Gastroesophageal sphincter (tissue), 4 donors: ENCODE results near the gene C17orf114.

Experiments used
- ATAC-seq: fragments of 150-250 bp; one replicate; pipeline ENCODE4 v1.9.1; 2016; ENCODE audit warnings: mild to moderate bottlenecking, moderate library complexity
- H3K27ac ChIP-seq, 4 donors: fragments of 200-600 bp; sonication (generic) in 3 of 4; 1 replicate in 3 of 4; 2 replicates in 1 of 4; pipeline ENCODE4 v1.5.1; 2016 to 2019
- H3K27me3 ChIP-seq: fragments of 200-600 bp; sonication (generic); one replicate; pipeline ENCODE4 v1.5.1; 2019
- H3K36me3 ChIP-seq, 2 donors: fragments of 200-600 bp; sonication (generic); one replicate each; pipeline ENCODE4 v1.5.1; 2019; ENCODE audit warnings: control low read depth in 1 of 2
- H3K4me1 ChIP-seq, 3 donors: fragments of 200-600 bp; sonication (generic); 1 replicate in 2 of 3; 2 replicates in 1 of 3; pipeline ENCODE4 v1.5.1; 2016 to 2019; ENCODE audit warnings: control low read depth in 2 of 3
- H3K4me3 ChIP-seq, 2 donors: fragments of 200-600 bp; sonication (generic); one replicate each; pipeline ENCODE4 v1.5.1; 2019; ENCODE audit warnings: mild to moderate bottlenecking in 1 of 2, moderate library complexity in 1 of 2
- H3K9me3 ChIP-seq, 3 donors: fragments of 200-600 bp; sonication (generic); one replicate each; pipeline ENCODE4 v1.5.1; 2017 to 2019; ENCODE audit warnings: control low read depth in 2 of 3
- CTCF ChIP-seq, 4 experiments: fragments of 200-600 bp in 2 of 4; fragments of 450-650 bp in 2 of 4; sonication (generic) in 1 of 4; IDR thresholded peaks; one replicate each; pipeline ENCODE4 v1.5.1; 2017 to 2019; ENCODE audit warnings: antibody characterized with exemption in 4 of 4, mild to moderate bottlenecking in 2 of 4, moderate library complexity in 2 of 4
- EP300 ChIP-seq: sonication (generic); formaldehyde crosslinking; IDR thresholded peaks from one replicate; pipeline ENCODE4 v1.6.1; 2017; ENCODE audit warnings: antibody characterized with exemption, mild to moderate bottlenecking
- POLR2A ChIP-seq, 2 donors: fragments of 450-650 bp; IDR thresholded peaks; one replicate each; pipeline ENCODE4 v1.6.1; 2017; ENCODE audit warnings: antibody characterized with exemption in 2 of 2, mild to moderate bottlenecking in 2 of 2, moderate library complexity in 1 of 2
- POLR2AphosphoS5 ChIP-seq: sonication (generic); formaldehyde crosslinking; IDR thresholded peaks from one replicate; pipeline ENCODE4 v1.6.1; 2017; ENCODE audit warnings: antibody characterized with exemption
- WGBS, 2 donors: methylation state at CpG; one replicate each; pipeline ENCODE4 v1.1.5; 2018; ENCODE audit warnings: low coverage in 1 of 2; 5-methylcytosine and 5-hydroxymethylcytosine counted together

Gene C17orf114

GRCh38 chr17:4802228-4802627, at the start of gene C17orf114:
Gene C17orf114 (minus strand): TSS chr17:4802328.
- H3K4me3 ChIP-seq: no peak within 1 kb of the TSS
- WGBS, 2 donors: 75 to 80% methylated on average over 1 to 4 of the region's 9 CpGs
- H3K36me3 ChIP-seq: peaks cover 0 to 26% of the 10 kb centered on the region in 2 donors
- no peak within 1 kb of the TSS for H3K27ac ChIP-seq
- H3K9me3 ChIP-seq: no peaks in the 10 kb centered on the region
- TF ChIP-seq POLR2A (IDR thresholded peaks at IDR 0.05): no peak
- no peak for TF ChIP-seq POLR2AphosphoS5
- no peak for TF ChIP-seq CTCF (IDR thresholded peaks at IDR 0.05)
- TF ChIP-seq EP300: no peak
- peaks cover 0 to 17% (median 2%) of the 10 kb centered on the region in 3 donors for H3K4me1 ChIP-seq
- no peak for ATAC-seq
- no peaks in the 10 kb centered on the region for H3K27me3 ChIP-seq

- no peak overlapping the region for H3K27ac ChIP-seq
- no peaks in the 10 kb centered on the region for H3K27me3 ChIP-seq
- H3K4me1 ChIP-seq: peaks cover 0 to 26% (median 4%) of the 10 kb centered on the region in 3 donors
- no peaks in the 10 kb centered on the region for H3K9me3 ChIP-seq
- 82 to 94% methylated on average over 2 to 3 of the region's 3 CpGs for WGBS, 2 donors
- H3K4me3 ChIP-seq: no peak overlapping the region
- TF ChIP-seq EP300 (no peak), CTCF (IDR thresholded peaks at IDR 0.05) (no peak), POLR2A (IDR thresholded peaks at IDR 0.05) (no peak), POLR2AphosphoS5 (no peak)
- ATAC-seq: no peak
- H3K36me3 ChIP-seq: peaks cover 0 to 3% of the 10 kb centered on the region in 2 donors
These were observed 49.0 kb upstream of the C17orf114 start for GRCh38 chr17:4851084-4851483.

- no peak for ATAC-seq
These were observed 48.1 kb upstream of the C17orf114 start for GRCh38 chr17:4850246-4850645.

GRCh38 chr17:4849011-4849536, 46.9 kb upstream of the C17orf114 start:
- Histone ChIP-seq H3K27ac (peak overlapping the region in 2 of 4 donors; percentile 12 to 41), H3K4me1 (peaks cover 0 to 31% (median 4%) of the 10 kb centered on the region in 3 donors), H3K9me3 (no peaks in the 10 kb centered on the region), H3K27me3 (no peaks in the 10 kb centered on the region), H3K4me3 (no peak overlapping the region), H3K36me3 (peaks cover 0 to 3% of the 10 kb centered on the region in 2 donors)
- peak; percentile 39 for ATAC-seq
- no peak for TF ChIP-seq EP300
- TF ChIP-seq POLR2A (IDR thresholded peaks at IDR 0.05): no peak
- WGBS, 2 donors: 67 to 74% methylated on average over 2 to 3 of the region's 5 CpGs

More at GRCh38 chr17:4850246-4850645, 48.1 kb upstream of the C17orf114 start:
- peaks cover 0 to 31% (median 4%) of the 10 kb centered on the region in 3 donors for H3K4me1 ChIP-seq
- peaks cover 0 to 3% of the 10 kb centered on the region in 2 donors for H3K36me3 ChIP-seq
- H3K27me3 ChIP-seq: no peaks in the 10 kb centered on the region
- H3K4me3 ChIP-seq: no peak overlapping the region
- WGBS, 2 donors: 100% methylated on average over 1 to 2 of the region's 2 CpGs
- no peaks in the 10 kb centered on the region for H3K9me3 ChIP-seq
- TF ChIP-seq POLR2AphosphoS5 (no peak), CTCF (IDR thresholded peaks at IDR 0.05) (no peak), POLR2A (IDR thresholded peaks at IDR 0.05) (no peak), EP300 (no peak)
- no peak overlapping the region for H3K27ac ChIP-seq

- no peaks in the 10 kb centered on the region for H3K36me3 ChIP-seq
- H3K9me3 ChIP-seq: no peaks in the 10 kb centered on the region
- no peak overlapping the region for H3K27ac ChIP-seq
- peaks cover 0 to 25% (median 4%) of the 10 kb centered on the region in 3 donors for H3K4me1 ChIP-seq
- no peak for ATAC-seq
- 83 to 95% methylated on average over 6 to 8 of the region's 13 CpGs for WGBS, 2 donors
- H3K27me3 ChIP-seq: no peaks in the 10 kb centered on the region
- no peak for TF ChIP-seq EP300
- no peak for TF ChIP-seq CTCF (IDR thresholded peaks at IDR 0.05)
- no peak for TF ChIP-seq POLR2AphosphoS5
- no peak for TF ChIP-seq POLR2A (IDR thresholded peaks at IDR 0.05)
- no peak overlapping the region for H3K4me3 ChIP-seq
These were observed 44.7 kb upstream of the C17orf114 start for GRCh38 chr17:4846635-4847390.
